HG02973 (cell line): ENCODE data around the gene RAB3IL1.

Experiments
- ATAC-seq: cut with Tn5 transposase; IDR thresholded peaks from one replicate; pipeline ENCODE4 v1.9.1; 2021; ENCODE audit warnings: moderate library complexity; ENCODE audit not compliant: unreplicated experiment

Gene RAB3IL1

GRCh38 chr11:61921446-61921845, 4.1 kb upstream of the RAB3IL1 start:
- ATAC-seq: no peak

GRCh38 chr11:61919705-61920631, 2.6 kb upstream of the RAB3IL1 start:
- no peak for ATAC-seq

- ATAC-seq: no peak
Measured at GRCh38 chr11:61918938-61919704, 1.8 kb upstream of the RAB3IL1 start.

- no peak for ATAC-seq
Measured at GRCh38 chr11:61918251-61918937, 1.0 kb upstream of the RAB3IL1 start.

- ATAC-seq: no peak
Measured at GRCh38 chr11:61916737-61917333, 531 bp downstream of the RAB3IL1 start.

- no peak for ATAC-seq
Measured at GRCh38 chr11:61914471-61915171, 2.7 kb downstream of the RAB3IL1 start.

- no peak for ATAC-seq
Measured at GRCh38 chr11:61913699-61914395, 3.5 kb downstream of the RAB3IL1 start.

- ATAC-seq: no peak
Measured at GRCh38 chr11:61912991-61913698, 4.2 kb downstream of the RAB3IL1 start.

- ATAC-seq: no peak
Measured at GRCh38 chr11:61912530-61912898, 4.9 kb downstream of the RAB3IL1 start.

GRCh38 chr11:61911701-61912529, 5.5 kb downstream of the RAB3IL1 start:
- ATAC-seq: no peak

GRCh38 chr11:61911128-61911700, 6.2 kb downstream of the RAB3IL1 start:
- ATAC-seq: no peak

GRCh38 chr11:61910187-61911127, 6.9 kb downstream of the RAB3IL1 start:
- ATAC-seq: no peak

- ATAC-seq: no peak
Measured at GRCh38 chr11:61908730-61909316, 8.5 kb downstream of the RAB3IL1 start.

GRCh38 chr11:61907871-61908729, 9.3 kb downstream of the RAB3IL1 start:
- ATAC-seq: no peak

GRCh38 chr11:61907282-61907681, 10.1 kb downstream of the RAB3IL1 start:
- no peak for ATAC-seq

- no peak for ATAC-seq
Measured at GRCh38 chr11:61906522-61906909, 10.8 kb downstream of the RAB3IL1 start.
